HG03439 (cell line): ENCODE results near the gene FIG4.
"Not testable (repeated sequence)": the region's sequence is repeated elsewhere in the genome, so short reads cannot be mapped to it uniquely, and the experiment has no call there.

Experiments
- ATAC-seq: cut with Tn5 transposase; IDR thresholded peaks from one replicate; pipeline ENCODE4 v1.9.1; 2021; ENCODE audit warnings: mild to moderate bottlenecking, moderate library complexity; ENCODE audit not compliant: unreplicated experiment

FIG4 gene

GRCh38 chr6:109701774-109702173 is 10.7 kb downstream of the FIG4 start:
- ATAC-seq = no peak

- ATAC-seq = no peak
These were observed 11.7 kb downstream of the FIG4 start for GRCh38 chr6:109702791-109703190.

DNA sequence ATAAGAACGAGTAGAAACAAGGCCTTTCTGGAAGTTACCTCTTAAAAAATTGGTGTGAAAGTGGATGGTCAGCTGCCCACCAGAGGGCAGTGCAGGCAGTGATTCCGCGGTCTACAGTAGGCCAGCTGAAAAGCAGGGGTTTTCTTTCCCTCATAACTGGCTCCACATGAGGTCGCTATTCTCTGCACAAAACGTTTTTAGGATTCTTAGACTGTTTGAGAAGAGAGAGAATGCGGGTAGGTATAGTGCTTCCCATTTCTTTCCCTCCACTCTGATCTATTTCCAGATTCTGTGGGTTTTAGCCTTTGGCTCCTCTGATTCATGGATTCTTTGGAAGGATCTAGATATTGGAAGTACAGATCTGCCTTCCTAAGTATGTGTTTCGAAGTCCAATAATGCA is 14.2 kb downstream of the FIG4 start:
- peak; percentile 90 for ATAC-seq

DNA sequence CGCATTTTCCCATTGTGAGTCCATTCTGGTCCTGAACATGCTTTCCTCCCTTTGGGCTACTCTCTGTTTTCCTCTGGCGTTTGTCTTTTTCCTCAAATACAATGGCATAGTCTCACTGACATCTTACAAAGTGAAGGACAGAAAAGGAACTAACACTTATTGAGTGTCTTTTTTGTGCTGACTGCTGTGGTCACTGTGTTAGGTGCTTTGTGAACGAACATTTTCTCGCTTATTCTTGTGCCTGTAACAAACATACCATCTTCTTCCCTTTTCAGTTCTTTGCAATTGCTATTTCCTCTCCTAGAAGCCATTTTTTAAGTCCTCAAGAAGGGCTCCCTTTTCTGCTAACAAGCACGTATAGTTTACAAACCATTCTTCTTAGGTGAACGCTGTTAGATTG is 15.4 kb downstream of the FIG4 start:
- no peak for ATAC-seq

DNA sequence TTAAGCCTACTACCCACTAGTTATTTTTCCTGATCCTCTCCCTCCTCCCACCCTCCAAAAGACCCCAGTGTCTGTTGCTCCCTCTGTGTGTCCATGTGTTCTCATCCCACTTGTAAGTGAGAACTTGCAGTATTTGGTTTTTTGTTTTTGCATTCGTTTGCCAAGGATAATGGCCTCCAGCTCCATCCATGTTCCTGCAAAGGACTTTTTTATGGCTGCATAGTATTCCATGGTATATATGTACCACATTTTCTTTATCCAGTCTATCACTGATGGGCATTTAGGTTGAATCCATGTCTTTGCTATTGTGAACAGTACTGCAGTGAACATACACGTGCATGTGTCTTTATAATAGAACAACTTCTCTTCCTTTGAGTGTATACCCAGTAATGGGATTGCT is 17.0 kb downstream of the FIG4 start:
- not testable (repeated sequence) for ATAC-seq

- no peak for ATAC-seq
These were observed 22.0 kb downstream of the FIG4 start for GRCh38 chr6:109713097-109713496.

DNA sequence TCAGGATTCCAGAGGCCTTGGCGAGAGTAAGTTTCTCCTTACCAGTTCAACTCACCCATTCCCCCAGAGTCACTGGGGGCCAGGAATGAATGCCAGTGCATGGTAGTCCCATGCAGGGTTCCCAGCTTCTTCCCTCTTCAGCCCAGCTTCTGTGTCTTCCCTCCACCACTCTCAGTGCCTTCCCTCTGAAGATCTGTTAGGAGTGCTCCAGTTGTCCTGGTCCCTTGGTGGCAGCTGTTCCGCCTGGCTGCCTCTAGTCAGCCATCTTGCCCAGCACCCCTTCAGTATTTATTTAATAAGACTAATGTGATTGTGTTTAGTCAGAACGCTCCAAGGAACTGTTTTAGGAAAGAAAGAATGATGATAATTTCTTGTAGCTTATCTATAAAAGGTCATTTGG is 23.1 kb downstream of the FIG4 start:
- ATAC-seq = no peak

GRCh38 chr6:109714611-109715010 is 23.5 kb downstream of the FIG4 start:
- no peak for ATAC-seq

DNA sequence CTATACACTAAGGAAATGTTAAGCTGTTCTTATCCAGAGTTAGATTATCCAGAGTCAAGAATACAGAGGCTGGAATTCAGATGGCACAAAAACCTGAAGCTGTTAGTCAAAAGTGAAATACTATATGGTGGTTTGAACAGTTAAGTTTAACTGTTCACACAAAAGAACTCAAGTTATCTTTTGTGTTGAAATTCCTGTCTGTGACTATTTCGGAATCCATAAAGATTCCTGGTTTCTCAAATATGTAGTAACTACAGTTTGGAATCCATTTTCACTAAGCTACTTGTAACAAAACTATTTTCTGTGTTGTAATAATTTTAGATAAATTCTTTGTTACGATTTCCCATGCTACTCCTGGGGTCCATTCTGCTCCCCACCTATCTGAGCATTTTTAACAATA is 24.5 kb downstream of the FIG4 start:
- no peak for ATAC-seq

GRCh38 chr6:109717971-109718370 is 26.9 kb downstream of the FIG4 start:
- no peak for ATAC-seq

GRCh38 chr6:109718991-109719390 is 27.9 kb downstream of the FIG4 start:
- no peak for ATAC-seq

DNA sequence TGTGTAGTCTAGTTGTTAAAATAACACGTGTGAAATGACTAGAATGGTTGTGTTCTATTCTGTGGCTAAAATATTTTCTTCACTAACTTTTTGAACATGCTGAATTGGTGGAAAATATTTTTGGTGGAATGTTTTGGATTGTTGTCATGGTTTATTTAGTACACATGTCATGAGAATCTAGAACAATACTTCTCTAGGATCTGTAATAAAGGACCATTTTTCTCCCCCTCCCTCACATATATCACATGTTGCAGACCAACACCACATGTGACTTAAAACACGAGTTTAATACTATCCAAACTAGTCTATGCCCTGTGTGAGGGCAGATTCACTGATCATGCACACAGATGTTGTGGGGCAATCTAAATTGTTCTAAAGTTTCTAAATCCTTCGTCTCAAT is 29.2 kb downstream of the FIG4 start:
- no peak for ATAC-seq

GRCh38 chr6:109722011-109722410 is 30.9 kb downstream of the FIG4 start:
- no peak for ATAC-seq

DNA sequence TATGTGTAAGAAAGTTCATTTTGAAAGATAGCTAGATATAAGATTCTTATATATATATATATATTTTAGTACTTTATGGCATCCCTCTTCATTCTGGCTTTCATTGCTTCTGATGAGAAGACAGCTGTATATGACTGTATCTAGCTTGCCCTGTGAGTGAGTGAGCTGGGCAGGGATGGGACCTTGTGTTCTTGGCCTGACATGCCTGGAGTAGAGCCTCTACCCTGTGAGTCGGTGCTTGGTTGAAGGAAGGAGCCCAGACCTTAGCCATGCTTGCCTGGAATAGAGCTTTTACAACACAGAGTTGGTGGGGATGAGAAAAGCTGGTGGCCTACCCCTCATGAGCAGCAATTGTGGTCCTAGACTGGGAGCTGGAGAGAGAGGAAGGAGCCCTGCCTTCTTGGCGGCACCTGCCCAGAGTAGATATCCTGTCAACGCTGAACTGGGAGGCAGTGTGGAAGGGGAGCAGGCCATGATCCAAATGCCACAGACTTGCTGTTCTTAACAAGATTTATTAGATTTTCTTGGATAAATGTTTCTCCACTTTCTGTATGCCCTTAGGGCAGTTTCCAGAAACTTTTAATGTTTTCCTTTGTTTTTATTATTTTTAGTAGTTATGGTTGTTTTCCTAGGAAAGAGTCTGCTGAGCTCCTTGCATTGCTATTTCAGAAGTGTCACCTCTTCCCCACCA is 31.6 kb downstream of the FIG4 start:
- no peak for ATAC-seq

DNA sequence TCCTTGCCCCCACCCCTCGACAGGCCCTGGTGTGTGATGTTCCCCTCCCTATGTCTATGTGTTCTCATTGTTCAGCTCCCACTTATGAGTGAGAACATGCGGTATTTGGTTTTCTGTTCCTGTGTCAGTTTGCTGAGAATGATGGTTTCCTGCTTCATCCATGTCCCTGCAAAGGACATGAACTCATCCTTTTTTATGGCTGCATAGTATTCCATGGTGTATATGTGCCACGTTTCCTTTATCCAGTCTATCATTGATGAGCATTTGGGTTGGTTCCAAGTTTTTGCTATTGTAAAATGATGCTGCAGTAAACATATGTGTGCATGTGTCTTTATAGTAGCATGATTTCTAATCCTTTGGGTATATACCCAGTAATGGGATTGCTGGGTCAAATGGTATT is 34.2 kb downstream of the FIG4 start:
- ATAC-seq = not testable (repeated sequence)

- no peak for ATAC-seq
These were observed 45.4 kb downstream of the FIG4 start for GRCh38 chr6:109736273-109737025.

DNA sequence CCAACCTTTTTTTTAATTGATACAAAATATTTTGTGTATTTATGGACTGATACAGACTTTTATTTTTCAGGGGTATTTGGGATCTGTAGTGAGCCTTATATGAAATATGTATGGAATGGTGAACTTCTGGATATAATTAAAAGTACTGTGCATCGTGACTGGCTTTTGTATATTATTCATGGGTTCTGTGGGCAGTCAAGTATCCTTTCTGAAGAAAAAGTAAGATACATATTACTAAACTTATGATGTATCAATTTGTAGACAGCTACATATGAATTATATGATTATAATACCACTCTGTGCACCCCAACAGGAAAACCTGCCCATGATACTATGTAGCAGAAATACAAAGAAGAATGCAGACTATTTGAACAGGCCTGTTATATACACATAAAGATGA is 47.2 kb downstream of the FIG4 start:
- no peak for ATAC-seq

DNA sequence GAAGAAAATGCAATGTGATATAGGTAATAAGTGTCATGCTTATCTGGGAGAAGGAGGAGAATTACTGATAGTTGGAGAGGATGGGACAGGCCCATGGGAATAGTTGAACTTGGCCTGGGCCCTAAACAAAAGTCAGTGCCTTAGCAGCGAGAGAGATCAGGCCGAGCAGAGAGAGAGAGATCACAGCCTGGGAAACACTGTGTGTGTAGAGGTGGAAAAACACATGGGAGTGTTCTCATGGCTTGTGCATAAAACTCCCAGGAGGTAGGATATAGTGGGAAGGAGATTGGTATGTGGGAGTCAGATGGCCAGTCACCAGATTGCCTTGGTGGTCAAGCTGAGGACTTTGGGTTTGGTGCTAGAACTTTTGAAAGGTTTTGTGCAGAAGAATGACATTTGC is 47.6 kb downstream of the FIG4 start:
- ATAC-seq = no peak

- no peak for ATAC-seq
These were observed 48.6 kb downstream of the FIG4 start for GRCh38 chr6:109739686-109740085.

DNA sequence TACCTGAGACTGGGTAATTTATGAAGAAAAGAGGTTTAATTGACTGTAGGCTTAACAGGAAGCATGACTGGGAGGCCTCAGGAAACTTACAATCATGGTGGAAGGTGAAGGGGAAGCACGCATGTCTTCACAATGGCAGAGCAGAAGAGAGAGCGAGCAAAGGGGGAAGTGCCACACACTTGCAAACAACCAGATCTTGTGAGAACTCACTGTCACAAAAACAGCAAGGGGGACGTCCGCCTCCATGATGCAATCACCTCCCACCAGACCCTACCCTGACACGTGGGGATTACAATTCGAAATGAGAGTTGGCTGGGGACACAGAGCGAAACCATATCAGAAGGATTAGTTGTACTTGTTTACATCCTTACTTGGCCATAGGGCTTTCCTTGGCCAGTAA is 49.7 kb downstream of the FIG4 start:
- ATAC-seq = no peak

DNA sequence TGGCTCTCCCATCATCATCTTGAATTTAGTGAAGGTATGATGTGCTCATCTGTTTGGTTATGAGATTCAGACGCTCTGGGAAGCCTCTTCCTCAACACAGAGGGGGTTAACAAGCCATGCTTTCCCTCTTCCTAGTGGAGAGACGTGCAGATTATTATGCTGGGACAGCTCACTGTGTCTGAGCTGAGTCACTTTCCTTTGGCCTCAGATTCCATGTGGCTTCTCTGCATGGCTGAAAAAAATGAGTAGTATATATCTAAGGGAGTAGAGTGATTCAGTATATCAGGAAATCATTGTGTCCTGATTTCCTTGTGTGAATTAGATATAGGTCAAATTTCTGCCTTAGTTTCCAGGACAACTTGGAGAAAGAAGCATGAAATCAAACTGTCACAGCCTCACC is 52.6 kb downstream of the FIG4 start:
- ATAC-seq = no peak

DNA sequence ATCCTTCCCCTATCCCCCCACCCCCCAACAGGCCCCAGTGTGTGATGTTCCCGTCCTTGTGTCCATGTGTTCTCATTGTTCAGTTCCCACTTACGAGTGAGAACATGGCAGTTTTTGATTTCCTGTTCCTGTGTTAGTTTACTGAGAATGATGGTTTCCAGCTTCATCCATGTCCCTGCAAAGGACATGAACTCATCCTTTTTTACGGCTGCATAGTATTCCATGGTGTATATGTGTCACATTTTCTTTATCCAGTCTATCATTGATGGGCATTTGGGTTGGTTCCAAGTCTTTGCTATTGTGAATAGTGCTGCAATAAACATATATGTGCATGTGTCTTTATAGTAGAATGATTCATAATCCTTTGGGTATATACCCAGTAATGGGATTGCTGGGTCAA is 53.7 kb downstream of the FIG4 start:
- ATAC-seq = not testable (repeated sequence)

GRCh38 chr6:109747221-109747620 is 56.1 kb downstream of the FIG4 start:
- ATAC-seq = no peak
